ENCODE results near the gene IGFN1.

DNA sequence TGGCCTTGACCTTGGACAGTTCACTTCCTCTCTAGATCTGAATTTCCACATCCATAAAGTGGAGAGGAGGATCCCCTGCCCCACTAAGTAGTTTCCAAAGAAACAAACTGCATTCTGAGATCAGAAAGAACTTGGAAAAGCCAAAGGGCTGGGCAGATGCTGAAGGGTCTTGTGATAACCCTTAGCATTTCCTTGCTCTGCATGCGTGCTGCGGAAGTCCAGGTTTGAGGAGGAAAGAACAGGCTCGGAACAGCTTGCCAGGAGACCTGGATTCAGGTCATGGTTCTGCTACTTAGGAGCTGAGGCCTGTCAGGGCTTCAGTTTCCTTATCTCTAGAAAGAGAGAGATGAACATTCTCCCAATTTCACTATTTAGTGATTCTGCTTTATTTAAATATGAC is 27.2 kb downstream of the IGFN1 start:
- TF ChIP-seq, protein P1, sequence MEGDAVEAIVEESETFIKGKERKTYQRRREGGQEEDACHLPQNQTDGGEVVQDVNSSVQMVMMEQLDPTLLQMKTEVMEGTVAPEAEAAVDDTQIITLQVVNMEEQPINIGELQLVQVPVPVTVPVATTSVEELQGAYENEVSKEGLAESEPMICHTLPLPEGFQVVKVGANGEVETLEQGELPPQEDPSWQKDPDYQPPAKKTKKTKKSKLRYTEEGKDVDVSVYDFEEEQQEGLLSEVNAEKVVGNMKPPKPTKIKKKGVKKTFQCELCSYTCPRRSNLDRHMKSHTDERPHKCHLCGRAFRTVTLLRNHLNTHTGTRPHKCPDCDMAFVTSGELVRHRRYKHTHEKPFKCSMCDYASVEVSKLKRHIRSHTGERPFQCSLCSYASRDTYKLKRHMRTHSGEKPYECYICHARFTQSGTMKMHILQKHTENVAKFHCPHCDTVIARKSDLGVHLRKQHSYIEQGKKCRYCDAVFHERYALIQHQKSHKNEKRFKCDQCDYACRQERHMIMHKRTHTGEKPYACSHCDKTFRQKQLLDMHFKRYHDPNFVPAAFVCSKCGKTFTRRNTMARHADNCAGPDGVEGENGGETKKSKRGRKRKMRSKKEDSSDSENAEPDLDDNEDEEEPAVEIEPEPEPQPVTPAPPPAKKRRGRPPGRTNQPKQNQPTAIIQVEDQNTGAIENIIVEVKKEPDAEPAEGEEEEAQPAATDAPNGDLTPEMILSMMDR (IDR thresholded peaks at IDR 0.05) = no peak
- TF ChIP-seq EP300 (IDR thresholded peaks at IDR 0.05) (no peak), POLR2A (IDR thresholded peaks at IDR 0.05) (no peak)
